Stimulated activated naive CD8-positive, alpha-beta T cell treated with anti-CD3 and anti-CD28 coated beads, Interleukin-15, Interleukin-2, amounts not matched to agents 100 ng/mL and 50 ng/mL, for 24 hours (primary cell): ENCODE results near the gene CRHR1.

Experiments used
- H3K27ac Mint-ChIP-seq: one replicate; pipeline ENCODE4 v1.8.0; 2021; ENCODE audit warnings: mild to moderate bottlenecking, mixed read lengths
- H3K27me3 Mint-ChIP-seq: one replicate; pipeline ENCODE4 v1.8.0; 2021; ENCODE audit warnings: mixed read lengths
- H3K36me3 Mint-ChIP-seq: one replicate; pipeline ENCODE4 v1.8.0; 2021; ENCODE audit warnings: low read depth, mixed read lengths
- H3K4me1 Mint-ChIP-seq: one replicate; pipeline ENCODE4 v1.8.0; 2021; ENCODE audit warnings: low read depth, mixed read lengths
- H3K4me3 Mint-ChIP-seq: one replicate; pipeline ENCODE4 v1.8.0; 2021; ENCODE audit warnings: mild to moderate bottlenecking, mixed read lengths
- H3K9me3 Mint-ChIP-seq: one replicate; pipeline ENCODE4 v1.8.0; 2021; ENCODE audit warnings: mixed read lengths

The CRHR1 gene

DNA sequence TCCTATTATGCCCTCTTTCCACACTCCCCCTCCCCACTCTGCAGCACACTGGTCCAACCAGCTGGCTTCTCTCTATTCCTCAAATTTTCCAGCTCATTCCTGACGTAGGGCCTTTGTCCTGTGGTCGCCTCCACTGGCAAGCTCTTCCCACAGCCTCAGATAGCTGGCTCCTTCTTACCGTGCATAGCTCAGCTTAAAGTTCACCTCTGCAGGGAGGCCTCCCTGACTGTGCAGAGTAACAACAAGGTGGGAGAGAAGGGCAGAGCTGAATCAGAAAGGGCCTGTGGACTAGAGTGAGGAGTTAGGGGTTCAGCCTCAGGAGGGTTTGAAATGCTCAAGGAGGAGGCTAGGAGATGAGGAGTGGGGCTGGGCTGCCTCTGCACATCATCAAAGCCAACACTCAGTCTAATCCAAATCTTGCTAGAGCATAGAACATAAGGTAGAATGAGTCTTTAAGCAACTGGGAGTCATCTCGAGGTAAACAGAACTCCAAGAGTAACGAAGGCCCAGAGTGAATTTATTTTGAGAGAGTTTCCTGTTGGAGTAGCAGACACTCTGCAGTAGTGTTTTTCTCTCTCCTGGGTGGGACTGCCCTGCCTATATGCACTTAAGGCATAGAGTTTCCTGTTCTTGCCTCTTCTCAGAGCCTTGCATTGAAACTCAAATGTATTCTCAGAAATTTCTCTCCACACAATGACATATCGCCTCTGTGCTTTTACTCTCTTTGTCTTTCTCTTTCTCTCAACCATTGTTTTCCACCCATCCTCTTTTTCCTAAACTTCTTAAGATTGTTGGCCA is 79.9 kb downstream of the CRHR1 start:
- H3K4me1 Mint-ChIP-seq: no peaks in the 10 kb centered on the region
- no peak overlapping the region for H3K4me3 Mint-ChIP-seq
- H3K27me3 Mint-ChIP-seq: peaks cover 50% of the 10 kb centered on the region
- no peaks in the 10 kb centered on the region for H3K9me3 Mint-ChIP-seq
- no peak overlapping the region for H3K27ac Mint-ChIP-seq
- no peaks in the 10 kb centered on the region for H3K36me3 Mint-ChIP-seq

DNA sequence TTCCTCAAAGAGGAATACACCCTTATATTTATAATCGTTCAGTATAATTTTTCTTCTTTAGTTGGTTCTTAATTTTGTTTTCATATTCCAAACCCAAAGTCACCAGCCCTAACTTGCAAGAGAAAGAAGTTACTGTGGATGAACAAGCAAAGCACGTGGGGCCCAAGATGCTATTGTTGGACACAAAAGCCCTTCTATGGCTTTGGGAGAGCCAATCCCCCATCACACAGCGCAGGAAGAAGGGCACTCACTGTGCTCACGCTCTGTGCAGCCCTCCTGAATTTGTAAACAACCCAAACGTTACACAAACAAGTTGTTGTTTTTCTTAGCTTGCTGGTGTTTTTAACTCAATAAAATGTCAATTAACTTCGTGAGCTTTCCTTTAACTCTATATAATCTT is 83.1 kb downstream of the CRHR1 start:
- Mint-ChIP-seq H3K4me3 (no peak overlapping the region), H3K27ac (no peak overlapping the region), H3K27me3 (peaks cover 35% of the 10 kb centered on the region), H3K4me1 (peaks cover 5% of the 10 kb centered on the region), H3K36me3 (no peaks in the 10 kb centered on the region), H3K9me3 (no peaks in the 10 kb centered on the region)

DNA sequence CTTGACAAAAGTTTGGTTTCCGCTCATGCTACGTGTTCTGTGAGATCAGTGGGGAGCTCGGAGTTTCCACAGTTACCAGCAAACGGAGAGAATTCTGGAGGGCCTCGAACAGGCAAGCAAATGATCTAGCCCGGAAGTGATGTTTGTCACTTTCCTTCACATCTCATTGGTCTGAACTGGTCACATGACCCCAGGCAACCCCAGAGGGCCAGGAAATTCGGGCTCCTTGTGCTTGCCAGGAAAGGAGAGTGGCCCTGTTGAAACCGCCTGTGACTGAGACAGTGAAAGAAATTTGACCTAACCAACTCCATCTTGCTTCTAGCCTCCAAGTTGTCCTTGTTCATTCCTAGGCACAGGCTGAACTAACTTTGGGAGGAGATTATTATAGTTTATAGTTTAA is 83.6 kb downstream of the CRHR1 start:
- no peaks in the 10 kb centered on the region for H3K36me3 Mint-ChIP-seq
- H3K4me3 Mint-ChIP-seq: no peak overlapping the region
- no peak overlapping the region for H3K27ac Mint-ChIP-seq
- H3K9me3 Mint-ChIP-seq: no peaks in the 10 kb centered on the region
- peaks cover 5% of the 10 kb centered on the region for H3K4me1 Mint-ChIP-seq
- peaks cover 34% of the 10 kb centered on the region for H3K27me3 Mint-ChIP-seq

DNA sequence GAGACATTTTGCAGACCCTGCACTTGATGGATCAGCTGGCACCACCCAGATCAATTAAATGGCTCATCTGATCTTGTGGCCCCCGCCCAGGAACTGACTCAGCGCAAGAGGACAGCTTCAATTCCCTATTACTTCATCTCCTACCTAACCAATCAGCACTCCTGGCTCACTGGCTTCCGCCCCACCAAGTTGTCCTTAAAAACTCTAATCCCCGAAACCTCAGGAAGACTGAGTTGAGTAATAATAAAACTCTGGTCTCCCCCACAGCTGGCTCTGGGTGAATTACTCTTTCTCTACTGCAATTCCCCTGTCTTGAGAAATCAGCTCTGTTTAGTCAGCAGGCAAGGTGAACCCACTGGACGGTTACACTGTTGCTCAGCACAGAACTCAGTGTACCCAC is 84.2 kb downstream of the CRHR1 start:
- H3K9me3 Mint-ChIP-seq: no peaks in the 10 kb centered on the region
- no peak overlapping the region for H3K4me3 Mint-ChIP-seq
- no peaks in the 10 kb centered on the region for H3K36me3 Mint-ChIP-seq
- H3K27me3 Mint-ChIP-seq: peaks cover 30% of the 10 kb centered on the region
- peaks cover 7% of the 10 kb centered on the region for H3K4me1 Mint-ChIP-seq
- no peak overlapping the region for H3K27ac Mint-ChIP-seq

DNA sequence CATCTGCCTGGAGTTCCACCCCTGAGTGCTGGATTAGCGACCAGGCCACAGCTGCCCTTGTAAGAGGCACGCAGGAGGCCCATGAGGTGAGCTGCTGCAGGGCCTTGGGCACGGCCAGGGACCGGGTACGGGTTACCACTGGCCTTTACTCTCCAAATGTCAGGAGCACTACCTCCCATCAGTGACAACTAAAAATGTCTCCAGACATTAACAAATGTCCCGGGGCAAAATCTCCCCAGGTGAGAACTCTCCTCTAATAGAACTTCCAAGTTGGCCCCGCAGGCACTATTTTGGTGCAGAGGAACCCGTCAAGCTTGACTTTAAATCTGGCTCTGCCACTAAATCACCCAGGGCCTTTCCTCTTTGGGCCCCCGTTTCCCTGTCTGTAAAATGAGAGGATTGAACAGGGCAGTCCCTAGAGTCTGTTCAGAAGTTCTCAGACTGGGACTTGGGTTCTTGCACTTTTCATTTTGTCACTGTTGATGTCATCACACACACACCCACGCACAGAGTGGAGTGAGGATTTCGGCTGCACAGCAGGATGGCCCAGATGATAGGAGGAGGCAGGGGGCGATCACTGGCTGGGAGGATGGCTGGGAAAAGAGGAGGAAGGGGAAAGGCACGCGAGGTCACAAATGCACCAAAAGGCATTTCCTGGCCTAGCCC is 85.7 kb downstream of the CRHR1 start:
- Mint-ChIP-seq H3K4me3 (no peak overlapping the region), H3K27me3 (peaks cover 19% of the 10 kb centered on the region), H3K4me1 (peaks cover 14% of the 10 kb centered on the region), H3K36me3 (no peaks in the 10 kb centered on the region), H3K9me3 (no peaks in the 10 kb centered on the region), H3K27ac (no peak overlapping the region)

DNA sequence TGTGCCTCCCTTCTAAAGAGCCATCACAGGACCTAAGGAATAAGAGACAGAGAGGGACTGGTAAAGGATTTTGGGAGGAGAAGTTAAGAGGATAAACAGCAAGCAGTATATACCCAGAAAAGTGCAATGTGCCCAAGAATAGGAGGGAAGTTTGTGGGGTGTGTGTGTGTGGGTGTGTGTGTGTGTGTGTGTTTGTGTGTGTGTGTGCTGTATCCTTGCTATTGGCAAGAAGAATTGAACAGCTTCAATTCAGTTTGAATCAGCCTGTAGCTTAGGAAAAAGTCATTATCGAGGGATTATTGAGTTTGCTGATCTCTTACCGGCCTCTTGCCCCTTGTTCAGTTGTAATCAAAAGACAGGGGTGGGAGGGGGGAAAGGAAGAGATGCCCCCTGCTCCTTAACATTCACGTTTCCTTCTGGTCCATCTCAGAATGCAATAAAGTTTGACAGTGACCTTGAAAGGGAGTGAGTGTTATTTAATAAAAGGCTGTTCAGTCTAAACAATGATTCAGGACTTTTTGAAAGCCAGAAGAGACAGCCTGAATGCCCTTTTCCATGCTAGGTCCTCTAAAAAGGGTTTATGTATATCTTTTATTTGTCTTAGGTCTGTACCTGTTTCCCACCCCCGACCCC is 86.3 kb downstream of the CRHR1 start:
- Mint-ChIP-seq H3K27me3 (peaks cover 12% of the 10 kb centered on the region), H3K4me3 (no peak overlapping the region), H3K9me3 (no peaks in the 10 kb centered on the region), H3K36me3 (no peaks in the 10 kb centered on the region), H3K27ac (no peak overlapping the region), H3K4me1 (peaks cover 14% of the 10 kb centered on the region)

DNA sequence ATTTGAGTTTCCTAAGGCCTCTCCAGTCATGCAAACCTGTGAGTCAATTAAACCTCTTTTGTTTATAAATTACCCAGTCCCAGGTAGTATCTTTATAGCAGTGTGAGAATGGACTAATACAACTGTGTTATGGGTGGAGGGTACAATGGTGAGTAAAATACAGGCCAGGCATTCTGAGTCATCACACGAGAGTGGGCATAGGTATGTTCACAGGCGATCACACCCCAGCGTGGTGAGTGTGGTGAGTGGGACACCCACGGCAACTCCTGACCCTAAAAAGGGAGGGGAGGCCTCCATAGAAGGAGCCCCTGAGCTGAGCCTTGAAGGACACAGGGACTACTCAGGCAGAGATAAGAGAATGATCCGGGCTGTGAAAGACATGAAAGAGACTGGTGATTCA is 87.6 kb downstream of the CRHR1 start:
- Mint-ChIP-seq H3K4me3 (no peak overlapping the region), H3K36me3 (no peaks in the 10 kb centered on the region), H3K4me1 (peaks cover 14% of the 10 kb centered on the region), H3K27ac (no peak overlapping the region), H3K27me3 (peaks cover 8% of the 10 kb centered on the region), H3K9me3 (no peaks in the 10 kb centered on the region)

DNA sequence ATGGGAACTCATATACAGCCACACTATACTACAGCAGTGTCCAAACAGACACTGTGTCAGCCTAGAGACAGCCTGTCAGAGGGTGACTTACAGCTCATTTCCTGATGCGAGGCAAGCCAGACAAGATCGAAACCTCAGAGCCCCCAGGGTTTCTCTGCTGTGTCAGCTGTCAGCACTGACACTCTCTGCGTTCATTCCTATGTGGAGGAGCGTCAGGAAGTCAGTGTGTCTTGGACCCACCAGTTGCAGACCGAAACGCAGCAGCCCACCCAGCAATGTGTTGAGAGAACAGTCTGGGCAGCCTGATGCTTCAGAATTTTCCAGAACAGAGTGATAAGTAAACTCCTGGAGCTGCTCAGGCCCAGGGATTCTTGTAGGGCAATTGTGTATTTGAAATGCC is 89.6 kb downstream of the CRHR1 start:
- Mint-ChIP-seq H3K9me3 (no peaks in the 10 kb centered on the region), H3K27ac (no peak overlapping the region), H3K36me3 (no peaks in the 10 kb centered on the region), H3K4me3 (no peak overlapping the region), H3K27me3 (peaks cover 10% of the 10 kb centered on the region), H3K4me1 (peaks cover 14% of the 10 kb centered on the region)

DNA sequence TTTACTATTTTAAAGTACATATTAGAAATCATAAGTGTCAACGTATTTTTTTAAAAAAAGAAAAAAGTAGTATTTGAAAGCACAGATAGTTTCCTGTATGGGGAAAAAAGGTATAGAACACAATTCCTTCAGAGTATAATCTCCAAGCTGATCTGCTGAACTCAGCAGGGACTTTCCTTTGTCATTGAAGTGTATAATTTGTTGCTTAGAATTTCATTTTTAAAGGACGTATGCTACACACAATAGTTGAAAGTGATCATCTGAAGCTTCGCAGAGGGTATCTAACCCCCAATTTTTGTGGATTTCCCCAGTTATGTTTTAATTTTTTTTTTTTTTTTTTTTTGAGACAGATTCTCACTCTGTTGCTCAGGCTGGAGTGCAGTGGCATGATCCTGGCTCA is 90.0 kb downstream of the CRHR1 start:
- Mint-ChIP-seq H3K36me3 (no peaks in the 10 kb centered on the region), H3K9me3 (no peaks in the 10 kb centered on the region), H3K4me3 (no peak overlapping the region), H3K4me1 (peaks cover 14% of the 10 kb centered on the region), H3K27ac (no peak overlapping the region), H3K27me3 (peaks cover 10% of the 10 kb centered on the region)

DNA sequence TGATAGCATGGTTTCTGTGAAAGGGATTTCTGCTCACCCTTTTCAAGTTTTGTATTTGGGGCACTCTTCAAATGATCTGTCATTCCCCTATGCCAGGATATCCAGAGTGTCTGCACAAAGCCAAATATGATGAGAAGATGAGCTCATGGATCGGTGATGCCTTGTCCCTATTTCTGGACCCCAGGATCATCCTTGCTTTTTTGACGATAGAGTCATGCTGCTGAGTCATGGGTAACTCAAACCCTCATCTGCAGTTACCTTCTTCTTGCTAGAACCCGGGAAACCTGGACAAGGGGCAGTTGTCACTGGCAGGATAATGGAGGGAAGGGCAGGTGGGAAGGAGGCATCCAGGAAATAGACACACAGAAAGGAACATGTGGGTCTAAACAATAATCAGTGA is 92.4 kb downstream of the CRHR1 start:
- H3K4me3 Mint-ChIP-seq: no peak overlapping the region
- no peaks in the 10 kb centered on the region for H3K36me3 Mint-ChIP-seq
- H3K27ac Mint-ChIP-seq: no peak overlapping the region
- peaks cover 9% of the 10 kb centered on the region for H3K4me1 Mint-ChIP-seq
- peaks cover 13% of the 10 kb centered on the region for H3K27me3 Mint-ChIP-seq
- no peaks in the 10 kb centered on the region for H3K9me3 Mint-ChIP-seq

DNA sequence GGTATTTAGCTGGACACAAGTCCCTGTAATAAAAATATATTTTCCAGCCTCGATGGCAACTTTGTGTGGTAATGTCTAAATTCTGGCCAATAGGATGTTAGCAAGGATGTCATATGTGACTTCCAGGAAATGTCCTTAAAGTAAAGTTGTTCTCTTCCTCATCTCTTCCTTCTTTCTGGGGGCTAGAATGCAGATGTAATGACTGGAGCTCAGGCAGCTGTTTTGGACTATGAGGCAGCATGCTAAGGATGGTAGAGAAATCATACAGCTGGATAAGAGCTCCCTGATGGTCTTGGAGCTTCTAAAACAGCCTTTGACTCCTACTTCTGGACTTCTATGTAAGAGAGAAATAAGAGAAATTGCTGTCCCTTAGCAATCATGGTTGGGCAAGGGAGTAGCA is 93.3 kb downstream of the CRHR1 start:
- Mint-ChIP-seq H3K9me3 (no peaks in the 10 kb centered on the region), H3K27ac (no peak overlapping the region), H3K4me3 (no peak overlapping the region), H3K36me3 (no peaks in the 10 kb centered on the region), H3K4me1 (peaks cover 9% of the 10 kb centered on the region), H3K27me3 (peaks cover 16% of the 10 kb centered on the region)

DNA sequence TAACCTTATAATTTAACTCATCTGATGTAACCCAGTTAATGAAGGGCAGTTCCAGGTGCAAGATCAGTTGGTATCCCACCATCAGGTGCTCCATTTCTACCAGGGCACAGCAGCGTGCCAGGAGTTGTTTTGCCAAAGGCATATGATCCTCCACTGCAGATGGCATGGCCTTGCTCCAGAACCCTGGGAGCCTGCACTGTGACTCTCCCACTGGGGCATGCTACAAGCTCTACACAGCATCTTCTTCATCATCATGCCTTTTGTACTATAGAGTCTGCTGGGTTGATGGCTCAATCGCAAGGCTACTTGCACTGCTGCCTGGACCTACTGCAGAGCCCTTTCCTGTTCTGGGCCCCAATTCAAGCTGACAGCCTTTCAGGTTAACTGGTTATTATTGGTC is 98.9 kb downstream of the CRHR1 start:
- Mint-ChIP-seq H3K4me3 (no peak overlapping the region), H3K4me1 (peaks cover 2% of the 10 kb centered on the region), H3K27me3 (peaks cover 12% of the 10 kb centered on the region), H3K9me3 (peaks cover 10% of the 10 kb centered on the region), H3K27ac (no peak overlapping the region), H3K36me3 (no peaks in the 10 kb centered on the region)
